A375 (cell line): Measurements from ENCODE around the gene TRIM59. TPM values are rescaled to one million over a fixed set of nuclear protein-coding genes. Genes with fewer than 3 reads are reported as not detected.

ENCODE experiments used
- small RNA-seq: library from RNA; depleted of rRNA; stranded (forward); fragments of <200 nt; gene quantifications from one replicate; pipeline ENCODE3, GENCODE V24; 2014
- total RNA-seq: library from RNA; depleted of rRNA; stranded (reverse); fragments of >200 nt; shearing (Covaris generic); gene quantifications from 2 replicates; pipeline ENCODE4 v1.2.3, GENCODE V29; 2014; rRNA removed

TRIM59 gene
- total RNA-seq = 2.5 and 3.4 TPM in 2 replicates

GRCh38 chr3:160449636-160450598, at the start of gene TRIM59:
TRIM59 (minus strand) TSS chr3:160449786; CDS start chr3:160439183, 10,603 bp downstream.

GRCh38 chr3:160399125-160400029, 50.2 kb downstream of the TRIM59 start, which contains the start of the genes IFT80 and SMC4:
IFT80 (minus strand) TSS chr3:160399225; CDS start chr3:160384600, 14,625 bp downstream.
SMC4 (plus strand) TSS chr3:160399650; CDS start chr3:160400827, 1,177 bp downstream.

Small RNA genes lying within 50 kb of the gene (small RNA-seq; reads per million reads assigned to genes)
- 2.8 reads per million, percentile 79 among the genes with 10 or more reads in this experiment for gene MIR15B
- gene MIR16-2 = 2.3 reads per million, percentile 75 among the genes with 10 or more reads in this experiment
- gene RNU7-136P = not detected

Other genes starting within 250 kb of the TRIM59 start
- gene C3orf80, start 224.4 kb downstream of the TRIM59 start, total RNA-seq = 0.53 and 1.2 TPM in 2 replicates
- gene IFT80, start 50.6 kb downstream of the TRIM59 start, total RNA-seq = 16.7 and 28.8 TPM in 2 replicates
- gene SMC4, start 50.1 kb downstream of the TRIM59 start, total RNA-seq = 162 and 171 TPM in 2 replicates
- 18.6 and 22.6 TPM in 2 replicates for gene KPNA4, start 115.8 kb upstream of the TRIM59 start, total RNA-seq
- 0.24 and 0.30 TPM in 2 replicates for gene ARL14, start 227.4 kb upstream of the TRIM59 start, total RNA-seq